GM18517 (cell line): ENCODE measurements around the gene MBP.
"Not testable (repeated sequence)": the region's sequence is repeated elsewhere in the genome, so short reads cannot be mapped to it uniquely, and the experiment has no call there.

ENCODE experiments used
- ATAC-seq: cut with Tn5 transposase; IDR thresholded peaks from one replicate; pipeline ENCODE4 v1.9.1; 2021; ENCODE audit warnings: mild to moderate bottlenecking, moderate library complexity; ENCODE audit not compliant: unreplicated experiment

MBP gene

GRCh38 chr18:76957384-76958355 lies 174.9 kb downstream of the MBP start:
- ATAC-seq = no peak

- no peak for ATAC-seq
Measured at GRCh38 chr18:76956648-76957047, 175.9 kb downstream of the MBP start.

- no peak for ATAC-seq
Measured at GRCh38 chr18:76955524-76956170, 176.9 kb downstream of the MBP start.

- no peak for ATAC-seq
Measured at GRCh38 chr18:76953583-76954233, 178.9 kb downstream of the MBP start.

GRCh38 chr18:76953156-76953555 lies 179.4 kb downstream of the MBP start:
- ATAC-seq = no peak

- ATAC-seq = no peak
Measured at GRCh38 chr18:76952747-76953146, 179.8 kb downstream of the MBP start.

GRCh38 chr18:76951456-76952247 lies 180.9 kb downstream of the MBP start:
- ATAC-seq = no peak

- ATAC-seq = no peak
Measured at GRCh38 chr18:76948345-76948744, 184.2 kb downstream of the MBP start.

- not testable (repeated sequence) for ATAC-seq
Measured at GRCh38 chr18:76944346-76944745, 188.2 kb downstream of the MBP start.

GRCh38 chr18:76943542-76944339 lies 188.8 kb downstream of the MBP start:
- ATAC-seq = no peak

GRCh38 chr18:76941284-76941683 lies 191.3 kb downstream of the MBP start:
- no peak for ATAC-seq

- ATAC-seq = no peak
Measured at GRCh38 chr18:76938619-76939018, 194.0 kb downstream of the MBP start.

GRCh38 chr18:76937597-76937996 lies 195.0 kb downstream of the MBP start:
- ATAC-seq = no peak

- no peak for ATAC-seq
Measured at GRCh38 chr18:76936877-76937276, 195.7 kb downstream of the MBP start.

GRCh38 chr18:76935722-76936337 lies 196.8 kb downstream of the MBP start:
- no peak for ATAC-seq

- no peak for ATAC-seq
Measured at GRCh38 chr18:76932026-76932819, 200.4 kb downstream of the MBP start.

- no peak for ATAC-seq
Measured at GRCh38 chr18:76931171-76931570, 201.4 kb downstream of the MBP start.
